ENCODE results near the gene VPS13D.

VPS13D gene

DNA sequence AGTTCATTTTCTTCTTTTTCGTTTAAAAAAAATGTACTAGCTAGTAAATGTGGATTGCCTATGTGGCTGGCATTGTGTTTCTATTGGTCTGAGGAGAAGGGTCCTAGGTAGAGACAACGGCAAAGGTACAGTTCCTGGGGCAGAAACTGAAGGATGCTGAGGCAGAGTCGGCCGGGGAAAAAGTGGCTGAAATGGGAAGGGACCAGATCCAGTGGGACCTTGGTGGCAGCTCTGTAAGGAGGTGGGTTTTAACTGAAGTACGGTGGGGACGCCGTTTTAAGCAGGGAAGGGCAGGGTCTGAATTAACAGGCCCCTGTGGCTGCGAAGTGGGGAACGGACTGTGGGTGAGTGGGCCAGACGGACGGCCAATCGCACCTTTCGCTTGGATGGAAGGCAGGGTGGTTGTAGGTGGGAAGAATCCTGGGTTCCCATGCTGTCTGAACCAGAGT lies 420 bp upstream of the VPS13D start:
- DNase-seq = no peak

DNA sequence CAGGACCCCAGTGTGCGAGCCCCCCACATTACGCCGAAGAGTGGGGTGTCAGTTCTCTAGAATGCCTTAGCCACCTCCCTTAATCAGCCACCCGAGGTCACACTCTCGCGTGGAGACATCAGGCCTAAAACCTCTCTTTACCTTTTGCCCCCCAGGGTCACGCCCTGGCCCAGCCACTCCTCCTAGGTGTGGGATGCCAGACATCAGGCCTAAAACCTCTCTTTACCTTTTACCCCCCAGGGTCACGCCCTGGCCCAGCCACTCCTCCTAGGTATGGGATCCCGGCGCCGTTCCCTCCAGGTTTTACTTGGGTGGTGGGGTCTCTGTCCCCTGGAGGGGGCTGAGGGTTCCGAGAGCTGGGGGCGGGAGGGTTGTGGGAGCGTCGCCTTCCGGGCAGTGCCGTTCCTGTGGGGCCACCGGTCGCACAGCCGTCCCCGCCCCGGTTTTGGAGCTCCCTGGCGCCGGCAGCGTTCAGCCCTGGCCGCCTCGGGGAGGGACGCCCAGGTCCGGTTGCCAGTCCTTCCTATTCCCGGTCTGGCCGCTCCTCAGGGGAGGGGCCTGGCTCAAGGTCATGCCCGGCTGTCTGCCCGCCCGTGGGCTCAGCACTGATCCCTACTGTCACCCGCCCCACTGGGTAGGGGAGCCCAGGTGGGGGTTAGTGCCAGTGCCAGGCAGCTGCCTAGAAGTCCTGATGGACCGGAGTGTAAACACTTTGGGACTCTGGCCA lies 882 bp downstream of the VPS13D start:
- no peak for DNase-seq

DNA sequence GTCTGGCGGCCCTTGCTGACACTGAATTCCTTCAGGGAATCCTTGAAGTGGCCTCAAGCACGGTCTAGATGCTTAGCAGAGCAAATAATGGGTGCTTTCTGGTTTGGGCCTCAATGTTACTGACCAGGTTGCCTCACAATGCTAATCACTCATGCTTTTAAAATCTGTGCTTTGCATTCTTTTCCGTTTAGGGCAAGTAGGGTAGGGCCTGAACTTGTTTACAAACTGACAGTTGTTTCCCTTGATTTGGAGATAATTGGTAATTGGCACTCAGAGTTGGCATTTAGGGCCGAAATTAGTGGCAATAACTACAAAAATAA lies 1.4 kb downstream of the VPS13D start:
- no peak for DNase-seq

DNA sequence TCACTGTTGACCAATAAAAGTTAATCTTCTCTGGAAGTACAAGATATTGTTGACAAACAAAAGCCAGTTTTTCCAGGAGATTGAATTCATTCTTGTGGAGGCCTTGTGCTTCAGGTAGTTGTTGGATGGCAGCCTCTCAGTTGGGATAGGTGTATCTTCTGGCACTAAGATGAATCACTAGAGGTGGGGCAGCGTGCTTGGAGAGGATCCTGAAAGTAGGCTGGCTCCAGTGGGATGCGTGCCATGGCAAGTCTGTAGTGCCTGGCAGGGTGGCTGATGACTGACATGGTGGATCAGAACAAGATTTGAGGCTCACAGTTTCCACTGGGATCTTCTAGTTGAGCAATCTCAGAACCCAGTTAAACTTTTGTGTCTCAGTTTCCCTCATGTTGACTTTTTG lies 2.4 kb downstream of the VPS13D start:
- DNase-seq = no peak

DNA sequence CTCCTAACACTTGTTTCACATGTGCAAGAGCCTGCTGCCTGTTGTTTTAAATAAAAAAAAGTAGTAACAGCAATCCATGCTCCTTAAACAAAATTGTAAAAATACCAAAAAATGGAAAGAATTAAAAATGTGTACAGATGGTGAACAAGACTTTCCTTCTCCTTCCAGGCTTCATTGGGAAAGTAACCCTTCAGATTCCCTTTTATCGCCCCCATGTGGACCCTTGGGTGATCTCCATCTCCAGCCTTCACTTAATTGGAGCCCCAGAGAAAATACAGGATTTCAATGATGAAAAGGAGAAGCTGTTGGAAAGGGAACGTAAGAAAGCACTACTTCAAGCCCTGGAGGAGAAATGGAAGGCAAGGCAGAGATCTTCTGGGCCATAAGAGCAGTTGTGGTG lies 14.2 kb downstream of the VPS13D start:
- DNase-seq = no peak

DNA sequence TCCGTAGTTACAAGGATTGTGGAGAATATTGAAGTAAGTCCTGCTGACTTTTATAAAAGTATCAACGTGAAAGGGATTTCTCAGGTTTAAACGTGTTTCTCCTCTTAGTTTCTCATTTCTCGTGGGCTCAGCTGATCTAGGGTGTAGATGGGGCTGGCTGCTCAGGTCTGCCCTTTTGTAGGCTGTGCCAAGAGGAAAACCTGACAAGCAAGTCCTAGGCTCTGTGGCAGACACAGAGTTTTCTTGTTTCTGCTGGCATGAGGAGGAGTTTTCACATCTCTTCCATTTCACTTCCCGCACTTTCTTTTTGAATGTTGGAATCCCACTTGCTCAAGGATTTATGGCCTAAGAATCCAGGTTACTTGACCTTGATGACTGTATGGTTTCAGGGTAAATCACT lies 14.8 kb downstream of the VPS13D start:
- DNase-seq = no peak

DNA sequence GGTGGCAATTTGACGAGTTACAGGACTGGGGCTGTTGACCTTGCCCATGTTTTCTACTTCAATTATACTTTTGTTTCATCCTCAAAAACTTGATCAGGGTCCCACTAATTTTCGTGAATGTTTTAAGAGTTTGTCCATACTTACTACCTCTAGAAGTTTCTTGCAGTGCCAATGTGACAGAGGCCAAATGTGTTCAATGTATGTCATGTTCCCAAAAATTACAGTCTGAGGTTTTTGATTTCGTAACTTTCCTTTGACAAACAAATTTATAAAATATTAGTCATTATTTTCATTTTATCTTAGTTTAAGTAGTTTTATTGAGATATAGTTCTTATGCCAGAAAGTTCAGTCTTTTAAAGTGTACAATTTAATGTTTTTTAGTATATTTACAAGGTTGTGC lies 15.3 kb downstream of the VPS13D start:
- DNase-seq = no peak

DNA sequence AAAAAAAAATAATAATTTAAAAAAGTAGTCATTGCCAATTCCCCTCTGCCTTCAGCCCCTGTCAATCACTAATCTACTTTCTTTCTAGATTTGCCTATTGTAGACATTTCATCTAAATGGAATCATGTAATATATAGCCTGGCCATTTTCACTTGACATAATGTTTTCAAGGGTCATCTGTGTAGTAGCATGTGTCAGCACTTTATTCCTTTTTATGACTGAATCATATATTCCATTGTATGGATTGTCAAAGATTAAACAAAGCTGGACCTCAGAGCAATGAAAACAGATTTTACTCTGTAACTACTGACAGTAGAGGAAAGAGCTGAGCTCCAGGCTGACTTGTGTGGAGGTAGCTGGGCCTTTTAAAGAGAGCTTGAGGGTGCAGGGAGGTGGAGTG lies 15.9 kb downstream of the VPS13D start:
- DNase-seq = no peak

DNA sequence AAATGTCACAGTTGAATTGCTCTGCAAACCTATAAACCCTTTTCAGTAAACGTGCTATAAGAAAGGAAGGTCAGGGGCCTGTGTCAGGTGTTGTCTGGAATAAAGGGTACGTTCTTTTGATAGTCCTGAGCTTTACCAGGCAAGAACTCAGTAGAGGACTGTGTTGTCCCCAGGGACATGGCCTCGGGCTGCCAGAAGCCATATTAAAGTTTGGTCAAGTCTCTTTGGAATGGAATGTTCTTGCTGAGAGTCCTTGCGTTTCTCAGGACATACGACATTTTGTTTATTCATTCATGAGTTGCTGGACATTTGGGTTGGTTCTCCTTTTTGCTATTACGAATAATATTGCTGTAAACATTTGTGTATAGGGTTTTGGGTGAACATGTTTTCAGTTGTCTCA lies 16.8 kb downstream of the VPS13D start:
- DNase-seq = no peak

DNA sequence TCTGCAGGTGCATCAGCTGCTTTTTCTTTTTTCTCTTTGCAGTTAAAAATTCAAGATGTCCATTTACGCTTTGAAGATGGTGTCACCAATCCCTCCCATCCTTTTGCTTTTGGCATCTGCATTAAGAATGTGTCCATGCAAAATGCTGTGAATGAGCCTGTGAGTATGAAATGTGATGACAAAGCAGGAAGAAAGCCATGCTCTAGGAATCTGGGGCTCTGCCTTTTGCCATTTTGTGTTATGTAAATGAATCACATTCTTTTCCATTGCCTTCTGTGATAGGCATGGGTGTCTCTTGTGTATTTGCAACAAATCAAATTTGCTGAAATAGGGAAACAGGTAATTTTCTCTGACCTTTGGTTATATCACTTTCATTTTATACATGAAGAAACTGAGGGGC lies 19.4 kb downstream of the VPS13D start:
- DNase-seq = no peak

DNA sequence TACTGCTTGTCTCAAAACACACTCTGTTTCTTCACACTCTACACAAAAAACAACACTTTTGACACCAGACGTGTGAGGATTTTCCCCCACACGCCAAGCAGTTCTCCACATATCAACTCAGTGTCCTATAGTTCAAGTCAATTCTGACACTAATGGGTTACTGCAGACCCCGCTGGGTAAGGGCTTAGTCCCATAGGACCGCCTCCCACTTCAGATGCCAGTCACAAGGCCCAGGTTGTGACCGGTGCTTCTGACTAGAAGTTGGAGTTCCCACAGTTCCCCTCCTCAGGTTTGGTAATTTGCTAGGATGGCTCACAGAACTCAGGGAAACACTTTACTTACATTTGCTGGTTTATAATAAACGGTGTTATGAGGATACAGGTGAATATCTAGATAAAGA lies 19.9 kb downstream of the VPS13D start:
- no peak for DNase-seq

DNA sequence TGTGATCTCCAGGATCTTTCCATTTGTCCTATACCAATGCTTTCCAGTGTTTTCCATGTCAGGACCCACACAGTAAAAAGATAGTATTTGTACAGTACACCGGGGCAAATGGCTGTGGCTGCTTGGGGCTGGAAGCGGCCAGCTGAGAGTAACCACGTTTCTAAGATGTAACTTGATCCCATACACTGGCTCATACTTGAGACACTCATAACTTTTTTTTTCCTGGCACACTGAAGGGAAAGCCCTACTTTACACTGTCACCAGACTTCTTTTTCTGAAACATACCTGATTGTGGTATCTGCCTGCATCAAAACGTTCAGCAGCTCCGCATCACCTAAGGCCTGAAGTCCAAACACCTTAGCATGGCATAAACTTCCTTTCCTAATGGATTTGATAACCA lies 21.6 kb downstream of the VPS13D start:
- DNase-seq = no peak

DNA sequence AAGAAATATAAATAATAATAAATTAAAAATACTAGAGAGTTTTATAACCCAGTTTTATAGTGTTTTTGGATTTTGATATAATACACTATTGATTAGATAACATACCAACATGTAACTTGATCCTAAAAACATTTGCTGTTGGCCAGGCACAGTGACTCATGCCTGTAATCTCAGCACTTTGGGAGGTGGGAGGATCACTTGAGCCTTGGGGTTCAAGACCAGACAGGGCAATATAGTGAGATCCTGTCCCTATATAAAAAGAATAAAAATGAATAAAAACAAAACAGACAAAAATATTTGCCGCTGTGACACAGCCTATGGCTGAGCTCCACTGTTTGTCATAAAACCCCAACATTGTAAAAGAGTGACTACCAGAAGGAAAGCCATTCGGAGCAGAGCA lies 26.1 kb downstream of the VPS13D start:
- no peak for DNase-seq

DNA sequence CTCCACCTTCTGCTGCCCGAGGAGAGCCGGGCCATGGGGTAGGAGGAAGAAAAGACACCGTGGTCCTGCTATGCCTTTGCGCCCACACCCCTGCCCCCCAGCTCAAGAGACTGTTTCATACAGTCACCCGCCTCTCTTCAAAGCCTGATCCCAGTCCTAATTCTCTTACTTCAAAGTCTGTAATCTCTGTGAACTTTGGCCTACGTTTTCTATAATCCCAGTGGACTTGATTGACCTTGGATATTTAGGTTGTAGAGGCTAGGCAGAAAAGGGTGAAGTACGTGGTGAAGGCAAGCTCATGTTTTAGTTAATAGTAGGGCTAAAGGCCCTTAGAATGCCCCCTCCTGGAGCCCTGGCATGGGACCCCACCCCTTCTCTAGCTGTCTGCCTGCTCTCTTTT lies 28.4 kb downstream of the VPS13D start:
- DNase-seq = no peak

DNA sequence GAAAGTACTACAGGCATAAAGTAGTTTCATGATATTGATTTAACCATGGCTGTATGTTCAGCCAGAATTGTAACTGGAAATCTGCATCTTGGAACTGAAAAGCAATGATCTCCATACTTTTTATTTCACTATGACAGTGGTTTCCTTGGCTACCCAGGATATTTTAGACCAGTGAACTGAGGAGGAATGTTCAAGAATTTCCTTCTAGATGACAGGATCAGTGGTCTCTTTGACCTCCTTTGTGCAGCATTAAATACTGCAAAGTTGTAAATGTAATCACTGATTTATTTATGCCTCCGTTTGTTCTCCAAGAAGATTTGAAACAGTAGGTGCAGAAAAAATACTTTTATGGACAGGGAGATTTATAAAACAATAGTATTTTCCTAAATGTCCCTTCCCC lies 39.5 kb downstream of the VPS13D start:
- no peak for DNase-seq

DNA sequence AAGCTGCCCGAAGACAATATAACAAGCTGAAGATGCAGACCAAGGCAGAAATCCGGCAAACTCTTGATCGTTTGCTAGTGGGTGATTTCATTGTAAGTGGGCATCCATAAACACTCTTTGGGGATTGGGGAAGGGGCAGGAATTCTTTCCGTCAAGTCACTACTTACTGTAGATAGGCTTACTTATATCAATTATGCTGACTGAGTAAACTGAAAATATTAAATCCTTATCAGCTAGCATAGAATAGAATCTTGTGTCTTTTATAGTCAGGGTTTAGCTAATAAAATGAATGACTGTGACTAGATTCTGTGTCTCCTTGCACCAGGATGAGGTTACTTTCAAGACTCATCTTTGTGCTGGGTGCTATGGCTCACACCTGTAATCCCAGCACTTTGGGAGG lies 41.2 kb downstream of the VPS13D start:
- no peak for DNase-seq

DNA sequence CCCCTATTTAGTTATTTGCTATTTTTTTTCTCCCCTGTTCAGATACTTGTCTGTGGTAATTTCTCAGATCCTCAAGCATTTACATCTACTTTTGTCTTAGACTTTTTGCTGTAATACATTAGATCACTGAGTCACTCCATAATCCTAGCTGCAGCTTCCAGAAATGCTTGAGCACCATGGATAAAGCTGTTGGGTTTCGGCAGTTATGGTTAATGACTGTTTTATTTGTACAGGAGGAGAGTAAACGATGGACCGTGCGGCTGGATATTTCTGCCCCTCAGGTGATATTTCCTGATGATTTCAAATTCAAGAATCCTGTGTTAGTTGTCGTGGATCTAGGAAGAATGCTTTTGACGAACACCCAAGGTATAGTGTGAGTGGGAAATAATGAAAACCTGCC lies 42.9 kb downstream of the VPS13D start:
- no peak for DNase-seq

DNA sequence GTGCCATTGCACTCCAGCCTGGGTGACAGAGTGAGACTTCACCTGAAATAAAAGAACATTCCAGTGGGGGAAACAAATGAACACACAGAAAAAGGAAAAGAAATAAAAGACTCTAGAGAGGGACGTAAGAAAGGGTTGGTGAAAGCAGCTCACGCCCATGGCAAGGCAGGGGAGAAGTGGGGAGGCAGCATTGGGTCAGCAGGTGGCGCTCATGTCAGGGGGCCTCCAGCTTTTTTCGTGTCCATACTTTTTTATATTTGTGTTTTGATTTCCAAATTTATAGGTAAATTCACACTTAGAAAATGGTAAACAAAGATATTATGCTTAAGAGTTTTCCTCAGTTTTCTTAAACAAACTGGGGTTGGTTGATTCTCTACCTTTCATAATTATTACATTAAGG lies 45.5 kb downstream of the VPS13D start:
- DNase-seq = no peak

DNA sequence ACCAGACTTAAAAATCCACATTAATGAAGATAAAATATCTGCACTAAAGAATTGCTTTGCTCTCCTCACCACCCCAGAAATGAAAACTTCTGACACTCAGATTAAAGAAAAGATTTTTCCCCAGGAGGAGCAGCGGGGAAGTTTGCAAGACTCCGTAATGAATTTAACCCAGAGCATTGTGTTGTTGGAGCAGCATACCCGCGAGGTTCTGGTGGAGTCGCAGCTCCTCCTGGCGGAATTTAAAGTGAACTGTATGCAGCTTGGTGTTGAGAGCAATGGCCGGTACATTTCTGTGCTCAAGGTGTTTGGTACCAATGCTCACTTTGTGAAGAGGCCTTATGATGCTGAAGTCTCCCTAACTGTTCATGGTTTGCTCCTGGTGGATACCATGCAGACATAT lies 46.4 kb downstream of the VPS13D start:
- DNase-seq = no peak

DNA sequence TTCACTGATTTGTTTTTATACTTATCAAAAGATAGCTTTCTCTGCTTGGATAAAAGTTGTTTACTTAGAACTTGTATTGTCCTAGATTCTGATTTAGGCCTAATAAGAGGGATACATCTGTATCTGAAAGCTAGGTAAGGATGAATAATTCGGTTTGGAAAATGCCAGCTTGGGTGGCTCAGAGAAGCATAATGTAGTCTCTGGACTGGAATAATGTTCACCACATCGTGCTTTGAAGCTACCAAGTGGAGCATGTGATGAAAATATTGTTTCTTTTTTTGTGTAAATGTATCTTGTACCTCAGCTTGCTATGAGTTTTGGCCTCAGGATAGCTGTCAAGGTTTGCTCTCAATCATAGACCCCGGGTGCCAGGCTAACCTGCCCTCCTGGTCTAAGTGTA lies 49.2 kb downstream of the VPS13D start:
- no peak for DNase-seq

DNA sequence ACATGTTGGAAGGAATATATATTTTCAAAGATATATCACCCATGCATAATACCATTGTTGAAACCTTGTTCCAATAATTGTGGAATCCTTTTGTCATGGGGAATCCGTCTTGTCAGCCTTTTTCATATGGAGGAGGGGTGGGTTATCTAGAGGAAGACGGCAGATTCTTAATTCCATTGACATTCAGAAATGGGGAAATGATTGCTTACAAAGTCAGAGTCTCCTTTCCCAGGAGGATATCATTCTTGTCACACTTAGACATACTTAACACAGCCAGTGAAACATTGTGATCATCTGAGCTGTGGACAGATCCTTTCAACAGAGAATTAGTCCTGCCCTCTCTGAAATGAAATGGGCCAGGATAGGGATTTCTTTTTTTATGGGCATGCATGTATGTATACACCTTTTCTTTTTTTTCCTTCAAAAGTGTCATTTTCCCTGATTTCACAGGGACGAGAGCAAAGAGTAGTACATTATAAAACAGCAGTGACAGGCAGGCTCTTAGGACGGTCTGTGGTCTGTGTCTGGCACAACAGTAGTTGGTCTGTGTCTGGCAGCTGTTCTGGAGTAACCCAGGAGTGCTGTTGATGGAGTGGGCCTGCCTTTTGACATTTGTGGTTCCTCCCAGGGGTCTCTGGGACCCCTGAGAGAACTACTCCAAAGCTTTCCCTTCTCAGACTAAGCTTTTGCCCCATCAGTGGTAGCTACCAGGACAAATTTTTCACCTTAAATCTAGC lies 50.1 kb downstream of the VPS13D start:
- DNase-seq = no peak

DNA sequence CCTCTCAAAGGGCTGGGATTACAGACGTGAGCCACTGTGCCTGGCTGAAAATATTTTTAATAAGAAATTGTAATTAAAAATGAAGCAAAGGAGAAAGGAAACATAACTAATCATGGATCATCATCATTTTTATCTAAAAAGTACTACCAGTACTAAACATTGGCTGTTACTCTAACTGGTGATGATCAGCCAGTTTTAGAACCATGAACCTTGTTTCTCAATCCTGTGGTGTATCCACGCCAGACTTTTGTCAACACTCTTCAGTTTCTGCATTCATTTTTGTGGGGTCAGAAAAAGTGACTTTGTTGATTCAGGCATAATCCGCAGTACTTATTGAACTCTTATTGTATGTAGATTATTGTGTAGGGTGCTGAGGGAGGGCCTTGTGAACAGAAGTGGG lies 52.3 kb downstream of the VPS13D start:
- no peak for DNase-seq

DNA sequence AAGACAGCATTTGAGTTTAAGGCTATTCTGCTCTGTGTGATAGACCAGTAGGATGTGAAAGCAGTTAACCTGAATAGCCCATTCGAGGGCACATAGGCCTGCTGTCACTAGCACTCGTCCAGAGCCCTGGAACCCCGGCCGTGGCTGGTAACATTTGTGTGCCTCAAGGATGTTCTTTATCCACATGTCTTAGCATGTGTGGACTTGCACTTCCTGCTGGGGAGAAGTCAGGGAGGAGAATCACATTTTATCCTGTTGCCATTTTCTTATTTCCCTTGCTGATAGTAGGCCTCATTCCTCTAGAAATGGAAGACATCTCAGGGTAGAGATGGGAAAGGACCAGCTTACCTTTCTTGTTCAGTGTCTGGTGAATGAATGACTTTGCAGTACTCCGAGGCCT lies 54.7 kb downstream of the VPS13D start:
- DNase-seq = no peak

DNA sequence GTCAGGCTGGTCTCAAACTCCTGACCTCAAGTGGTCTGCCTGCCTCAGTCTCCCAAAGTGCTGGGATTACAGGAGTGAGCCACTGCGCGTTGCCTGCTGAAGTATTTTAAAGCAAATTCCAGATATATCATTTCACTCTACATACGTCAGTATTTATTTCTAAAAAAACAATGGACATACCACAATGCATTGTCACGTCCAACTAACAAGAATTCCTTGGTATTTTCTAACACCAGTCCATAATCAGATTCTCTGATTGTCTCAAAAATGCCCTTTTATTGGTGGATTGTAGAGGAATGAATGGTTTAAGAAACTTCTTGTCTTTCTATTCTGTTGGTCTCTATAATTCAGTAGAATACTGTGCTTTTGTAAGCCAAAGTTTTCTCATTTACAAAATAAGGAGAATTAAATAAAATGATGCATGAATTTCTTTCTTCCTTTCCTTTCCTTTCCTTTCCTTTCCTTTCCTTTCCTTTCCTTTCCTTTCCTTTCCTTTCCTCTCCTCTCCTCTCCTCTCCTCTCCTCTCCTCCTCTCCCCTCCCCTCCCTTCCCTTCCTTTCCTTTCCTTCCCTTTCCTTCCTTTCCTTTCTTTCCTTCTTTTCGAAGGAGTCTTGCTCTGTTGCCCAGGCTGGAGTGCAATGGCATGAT lies 55.8 kb downstream of the VPS13D start:
- no peak for DNase-seq

DNA sequence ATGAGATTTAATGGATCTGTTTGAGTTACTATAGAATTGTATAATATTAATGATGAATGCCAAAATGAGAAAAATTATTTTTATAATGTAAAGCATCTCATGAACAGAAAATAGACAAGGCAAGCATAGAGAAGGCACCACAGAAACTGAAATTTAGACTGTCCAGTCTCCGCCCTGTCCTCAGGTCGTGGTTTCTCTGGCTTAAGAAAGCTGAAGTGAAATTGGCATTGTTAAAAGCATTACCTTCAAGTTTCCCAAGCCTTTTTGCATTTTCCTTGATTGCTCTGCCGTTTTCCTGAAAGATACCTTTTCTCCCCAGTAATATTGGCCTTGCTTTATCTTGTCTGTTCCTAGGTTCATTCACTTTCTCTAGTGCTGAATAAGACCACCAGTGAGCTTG lies 58.0 kb downstream of the VPS13D start:
- no peak for DNase-seq
